HL-60 (cell line): ENCODE data around the gene RUNDC3A.
A peak's percentile ranks its signal among the peaks of the same experiment; 100 is the strongest.
"Not testable (repeated sequence)": the region's sequence is repeated elsewhere in the genome, so short reads cannot be mapped to it uniquely, and the experiment has no call there.

ENCODE experiments used
- DNase-seq, 2 experiments: peaks; one replicate each; pipeline ENCODE4 v3.0.0-alpha.2; 2010 to 2020; ENCODE audit warnings: low read depth in 1 of 2, low spot score in 1 of 2
- H3K27ac ChIP-seq: fragments of 250-450 bp; sonication (Bioruptor Pico); replicated peaks from 2 replicates; pipeline ENCODE4 v1.5.1; 2020; ENCODE audit warnings: mild to moderate bottlenecking, moderate library complexity
- H3K27me3 ChIP-seq: fragments of 250-450 bp; sonication (Bioruptor Pico); 2 replicates; pipeline ENCODE4 v1.5.1; 2021; ENCODE audit warnings: mild to moderate bottlenecking, moderate library complexity; ENCODE audit not compliant: insufficient read depth, poor library complexity, severe bottlenecking
- H3K4me3 ChIP-seq: replicated peaks from 2 replicates; pipeline ENCODE4 v1.5.1; 2011; ENCODE audit warnings: mild to moderate bottlenecking, control low read depth, low read length; ENCODE audit not compliant: insufficient read depth
- CTCF ChIP-seq: IDR thresholded peaks from one replicate; pipeline ENCODE4 v1.5.1; 2011; ENCODE audit warnings: low read length, control low read depth, inconsistent platforms; ENCODE audit not compliant: insufficient read depth
- GABPA ChIP-seq: IDR thresholded peaks from 2 replicates; pipeline ENCODE4 v1.6.1; 2012; ENCODE audit warnings: low read depth
- POLR2AphosphoS5 ChIP-seq: IDR thresholded peaks from 2 replicates; pipeline ENCODE4 v1.6.1; 2012; ENCODE audit warnings: low read depth
- REST ChIP-seq: IDR thresholded peaks from 2 replicates; pipeline ENCODE4 v1.6.1; 2012; ENCODE audit warnings: low read depth; ENCODE audit not compliant: insufficient replicate concordance
- SPI1 ChIP-seq: IDR thresholded peaks from 2 replicates; pipeline ENCODE4 v1.6.1; 2012; ENCODE audit warnings: low read depth, mild to moderate bottlenecking, borderline replicate concordance

The RUNDC3A gene

GRCh38 chr17:44344939-44345453, 36.6 kb downstream of the RUNDC3A start, which contains the start of gene GRN:
Gene GRN, plus strand, starts transcription at chr17:44345302. Its CDS starts 3,863 bp downstream, at chr17:44349165.
- Histone ChIP-seq H3K27ac (peak within 1 kb of the TSS; percentile 71), H3K27me3 (no peaks in the 10 kb centered on the region), H3K4me3 (peak within 1 kb of the TSS; percentile 83)
- TF ChIP-seq CTCF (no peak), SPI1 (no peak), REST (no peak), GABPA (no peak), POLR2AphosphoS5 (no peak)
- peak; percentile 95 to 96 for DNase-seq

- peak; percentile 8; the same call in 1 of the 2 replicates for TF ChIP-seq SPI1
- TF ChIP-seq GABPA, result no peak
- TF ChIP-seq CTCF, result peak; percentile 31
- no peaks in the 10 kb centered on the region for H3K27me3 ChIP-seq
- H3K4me3 ChIP-seq, result peak overlapping the region; percentile 83
- peak overlapping the region; percentile 71 for H3K27ac ChIP-seq
- DNase-seq, result peak; percentile 66 to 84
Observed at GRCh38 chr17:44345454-44346026, 37.1 kb downstream of the RUNDC3A start.

- H3K27ac ChIP-seq, result no peak overlapping the region; the same call in 1 of the 2 replicates
- DNase-seq, result no peak
- peak overlapping the region; percentile 83 for H3K4me3 ChIP-seq
- no peaks in the 10 kb centered on the region for H3K27me3 ChIP-seq
- no peak for TF ChIP-seq POLR2AphosphoS5
- TF ChIP-seq REST, result no peak
- no peak for TF ChIP-seq GABPA
- TF ChIP-seq SPI1, result no peak
- no peak for TF ChIP-seq CTCF
Observed at GRCh38 chr17:44346064-44346844, 37.9 kb downstream of the RUNDC3A start.

GRCh38 chr17:44347206-44348055, 39.0 kb downstream of the RUNDC3A start:
- not testable (repeated sequence) for DNase-seq, H3K27me3 ChIP-seq, H3K4me3 ChIP-seq
- peak overlapping the region; percentile 20; the same call in 1 of the 2 replicates for H3K27ac ChIP-seq
